GM19240 (cell line): Measurements from ENCODE around the gene PTPN11.
"Not testable (repeated sequence)": the region's sequence is repeated elsewhere in the genome, so short reads cannot be mapped to it uniquely, and the experiment has no call there.

Source experiments
- DNase-seq: peaks from one replicate; pipeline ENCODE4 v3.0.0; 2011; ENCODE audit warnings: low spot score; ENCODE audit not compliant: insufficient read length

Gene PTPN11

GRCh38 chr12:112514456-112514855, 95.7 kb downstream of the PTPN11 start:
- DNase-seq = no peak

- DNase-seq = no peak
Observed at GRCh38 chr12:112514926-112515642, 96.3 kb downstream of the PTPN11 start.

GRCh38 chr12:112515868-112516267, 97.1 kb downstream of the PTPN11 start:
- no peak for DNase-seq

- DNase-seq = no peak
Observed at GRCh38 chr12:112517730-112518364, 99.1 kb downstream of the PTPN11 start.

GRCh38 chr12:112518365-112518735, 99.6 kb downstream of the PTPN11 start:
- DNase-seq = no peak

- not testable (repeated sequence) for DNase-seq
Observed at GRCh38 chr12:112519841-112520340, 101.1 kb downstream of the PTPN11 start.

- no peak for DNase-seq
Observed at GRCh38 chr12:112523856-112524255, 105.1 kb downstream of the PTPN11 start.

- DNase-seq = no peak
Observed at GRCh38 chr12:112524269-112524668, 105.5 kb downstream of the PTPN11 start.

- DNase-seq = no peak
Observed at GRCh38 chr12:112524676-112525425, 106.1 kb downstream of the PTPN11 start.

GRCh38 chr12:112525426-112525809, 106.7 kb downstream of the PTPN11 start:
- no peak for DNase-seq

- DNase-seq = no peak
Observed at GRCh38 chr12:112527082-112527481, 108.3 kb downstream of the PTPN11 start.

- DNase-seq = no peak
Observed at GRCh38 chr12:112527501-112527900, 108.8 kb downstream of the PTPN11 start.

GRCh38 chr12:112528521-112528920, 109.8 kb downstream of the PTPN11 start:
- no peak for DNase-seq

GRCh38 chr12:112530941-112531340, 112.2 kb downstream of the PTPN11 start:
- DNase-seq = no peak

- DNase-seq = no peak
Observed at GRCh38 chr12:112532106-112532505, 113.4 kb downstream of the PTPN11 start.

GRCh38 chr12:112533528-112533927, 114.8 kb downstream of the PTPN11 start:
- DNase-seq = no peak

- no peak for DNase-seq
Observed at GRCh38 chr12:112535017-112535416, 116.3 kb downstream of the PTPN11 start.

GRCh38 chr12:112535637-112536366, 117.1 kb downstream of the PTPN11 start:
- DNase-seq = no peak

- no peak for DNase-seq
Observed at GRCh38 chr12:112536367-112536730, 117.6 kb downstream of the PTPN11 start.

- DNase-seq = no peak
Observed at GRCh38 chr12:112537710-112538396, 119.1 kb downstream of the PTPN11 start.

GRCh38 chr12:112538740-112539139, 120.0 kb downstream of the PTPN11 start:
- no peak for DNase-seq
